HG02885 (cell line): ENCODE results near the gene S100A11.
A peak's percentile ranks its signal among the peaks of the same experiment; 100 is the strongest.

Source experiments
- ATAC-seq: cut with Tn5 transposase; IDR thresholded peaks from one replicate; pipeline ENCODE4 v1.9.1; 2021; ENCODE audit warnings: mild to moderate bottlenecking; ENCODE audit not compliant: unreplicated experiment, poor library complexity

S100A11 gene

DNA sequence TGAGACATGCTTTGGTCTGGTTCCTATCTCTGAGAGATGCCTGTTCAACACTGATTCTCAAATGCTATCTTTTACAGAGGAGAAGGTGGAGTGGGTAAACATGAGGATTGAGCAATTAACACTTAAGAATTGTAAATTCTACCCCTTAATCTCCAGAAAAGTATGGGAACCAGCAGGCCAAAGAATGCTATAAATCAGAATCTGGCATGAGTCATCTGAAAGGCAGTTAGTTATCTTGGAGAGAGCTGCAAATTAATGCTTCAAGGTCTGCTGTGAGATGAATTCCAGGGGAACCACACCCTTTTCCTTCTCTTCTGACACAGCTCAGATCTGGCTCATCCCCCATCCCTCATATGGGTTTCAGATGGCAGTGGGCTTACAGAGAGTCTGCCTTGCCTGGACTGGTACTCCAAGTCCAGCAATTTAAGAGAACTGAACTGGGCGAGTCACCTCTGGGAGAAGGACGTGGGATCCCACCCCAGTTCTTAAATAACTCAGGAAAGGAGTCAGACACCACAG, 48.3 kb downstream of the S100A11 start:
- ATAC-seq, result no peak

DNA sequence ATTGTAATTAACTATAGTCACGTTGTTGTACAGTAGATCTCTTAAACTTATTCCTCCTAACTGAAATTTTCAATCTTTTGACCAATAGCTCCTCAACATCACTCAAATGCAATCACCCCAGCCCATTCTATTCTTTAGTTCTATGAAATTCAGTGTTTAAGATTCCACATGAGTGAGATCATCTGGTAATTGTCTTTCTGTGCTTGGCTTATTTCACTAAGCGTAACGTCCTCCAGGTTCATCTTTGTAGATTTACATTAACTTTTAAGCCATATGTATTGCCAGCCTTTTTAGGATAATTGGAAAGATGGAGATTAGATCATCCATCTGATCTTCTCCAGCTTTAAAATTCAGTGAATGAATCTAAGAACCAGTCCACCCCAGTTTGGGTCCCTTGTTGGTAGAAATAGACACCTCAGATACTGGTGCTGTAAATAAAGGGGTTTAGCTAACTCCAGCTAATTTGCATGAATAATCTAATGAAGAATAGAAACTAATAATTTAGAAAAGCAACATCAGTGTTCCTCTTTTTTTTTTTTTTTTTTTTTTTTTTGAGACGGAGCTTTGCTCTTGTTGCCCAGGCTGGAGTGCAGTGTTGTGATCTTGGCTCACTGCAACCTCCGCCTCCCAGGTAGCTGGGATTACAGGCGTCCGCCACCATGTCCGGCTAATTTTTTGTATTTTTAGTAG, 50.2 kb downstream of the S100A11 start:
- ATAC-seq, result no peak

DNA sequence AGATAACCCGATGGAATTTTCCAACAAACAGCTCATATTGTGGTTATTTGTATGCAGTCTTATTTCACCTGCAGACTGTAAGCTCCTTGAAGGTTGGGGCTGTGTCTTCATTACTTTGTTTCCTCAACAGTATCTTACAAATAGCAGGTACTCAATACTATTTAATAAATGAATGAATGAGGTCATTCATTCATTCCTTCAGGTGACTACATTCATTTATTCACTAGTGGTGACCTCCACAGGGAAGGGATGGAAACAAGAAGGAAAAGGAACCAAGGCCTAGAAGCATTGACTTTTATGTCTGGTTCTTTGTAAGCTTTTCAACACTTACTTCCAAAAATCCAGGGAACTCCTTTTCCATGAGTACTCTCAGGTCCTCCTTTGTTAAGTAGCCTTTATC, 51.0 kb downstream of the S100A11 start:
- ATAC-seq, result no peak

DNA sequence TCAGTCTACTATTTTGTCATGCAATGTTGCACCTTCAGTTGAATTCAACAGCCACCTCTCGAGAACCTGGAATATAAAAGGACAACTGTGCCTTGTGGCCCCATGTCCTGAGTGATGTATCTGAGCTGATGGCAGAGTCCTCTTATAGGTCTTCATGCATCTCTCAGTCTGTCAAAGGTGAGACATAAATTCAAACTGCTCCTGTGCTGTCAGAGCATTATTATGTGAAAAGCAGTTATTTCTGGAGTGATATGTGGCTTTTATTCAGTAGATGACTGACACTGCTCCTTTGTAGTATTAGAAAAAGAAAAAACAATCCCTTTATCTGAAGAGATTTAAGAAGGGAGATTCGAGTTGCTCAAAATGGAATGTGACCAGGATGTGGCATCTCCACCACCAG, 51.5 kb downstream of the S100A11 start:
- ATAC-seq, result no peak

DNA sequence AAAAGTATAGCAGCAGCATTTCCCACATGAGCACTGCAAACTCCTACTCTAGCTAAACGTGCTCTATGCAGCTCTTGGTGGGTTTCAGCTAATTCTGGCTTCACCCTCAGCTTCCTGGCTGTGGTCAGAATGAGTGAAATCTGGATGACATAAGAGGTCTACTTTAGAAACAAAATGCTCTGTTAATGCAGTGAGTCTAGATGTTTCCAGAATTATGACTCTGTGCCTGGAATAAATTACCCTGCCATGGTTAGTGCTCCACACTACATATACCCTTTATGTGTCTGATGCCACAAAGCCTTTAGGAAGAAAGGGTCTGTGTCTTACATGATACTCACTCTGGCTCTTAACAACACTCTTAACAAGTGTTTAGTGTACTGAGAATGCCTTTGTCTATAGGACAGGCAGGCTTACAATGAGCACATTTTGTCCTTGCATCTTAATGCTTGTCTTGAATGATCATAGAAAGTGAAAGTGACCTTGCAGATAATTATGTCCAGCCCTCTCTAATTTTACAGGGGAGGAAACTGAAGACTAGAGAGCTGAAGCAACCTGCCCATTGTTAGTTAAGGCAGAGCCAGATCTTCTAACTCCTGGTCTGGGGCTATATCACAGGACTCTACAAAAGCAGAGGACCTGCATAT, 52.4 kb downstream of the S100A11 start:
- peak; percentile 88 for ATAC-seq
